UCSD-AML1 (cell line): ENCODE data around the gene GARS1.

Source experiments
- DNase-seq: peaks from one replicate; lab custom pipeline; 2025; ENCODE audit not compliant: unreplicated experiment; lab: John Stamatoyannopoulos, UW

GARS1 gene

GRCh38 chr7:30654296-30655090 lies 59.8 kb downstream of the GARS1 start:
- DNase-seq: no peak

- no peak for DNase-seq
Measured at GRCh38 chr7:30655096-30655970, 60.7 kb downstream of the GARS1 start.

- no peak for DNase-seq
Measured at GRCh38 chr7:30656006-30656957, 61.6 kb downstream of the GARS1 start.

- no peak for DNase-seq
Measured at GRCh38 chr7:30657131-30657530, 62.5 kb downstream of the GARS1 start.

DNA sequence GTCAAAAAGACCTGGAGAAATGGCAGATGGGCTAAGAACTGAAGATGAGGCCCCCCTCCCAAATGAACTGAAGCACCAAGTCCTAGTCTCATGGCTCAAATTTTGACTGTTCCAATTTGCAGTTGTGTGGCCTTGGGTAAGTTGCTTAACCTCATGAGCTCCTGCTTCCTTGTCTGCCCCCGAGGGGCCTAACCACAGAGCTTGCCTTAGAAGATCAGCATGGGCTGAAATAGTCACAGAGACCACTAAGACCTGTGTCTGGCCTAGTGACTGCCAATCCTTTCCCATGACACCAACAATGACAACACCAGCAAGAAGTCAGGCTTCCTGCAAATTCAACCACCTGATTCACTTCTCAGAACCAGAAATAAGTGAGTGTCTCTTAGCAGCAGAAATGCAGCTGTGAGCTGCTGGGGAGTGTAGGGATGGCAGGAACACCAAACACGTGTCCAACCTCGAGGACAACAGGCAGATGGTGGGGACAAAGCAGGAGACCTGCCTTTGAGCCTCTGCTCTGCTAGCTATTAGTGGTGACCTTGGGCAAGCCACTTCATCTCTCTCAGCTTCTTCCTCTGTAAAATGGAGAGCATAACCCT lies 63.9 kb downstream of the GARS1 start:
- no peak for DNase-seq

GRCh38 chr7:30659312-30659711 lies 64.6 kb downstream of the GARS1 start:
- DNase-seq: no peak

DNA sequence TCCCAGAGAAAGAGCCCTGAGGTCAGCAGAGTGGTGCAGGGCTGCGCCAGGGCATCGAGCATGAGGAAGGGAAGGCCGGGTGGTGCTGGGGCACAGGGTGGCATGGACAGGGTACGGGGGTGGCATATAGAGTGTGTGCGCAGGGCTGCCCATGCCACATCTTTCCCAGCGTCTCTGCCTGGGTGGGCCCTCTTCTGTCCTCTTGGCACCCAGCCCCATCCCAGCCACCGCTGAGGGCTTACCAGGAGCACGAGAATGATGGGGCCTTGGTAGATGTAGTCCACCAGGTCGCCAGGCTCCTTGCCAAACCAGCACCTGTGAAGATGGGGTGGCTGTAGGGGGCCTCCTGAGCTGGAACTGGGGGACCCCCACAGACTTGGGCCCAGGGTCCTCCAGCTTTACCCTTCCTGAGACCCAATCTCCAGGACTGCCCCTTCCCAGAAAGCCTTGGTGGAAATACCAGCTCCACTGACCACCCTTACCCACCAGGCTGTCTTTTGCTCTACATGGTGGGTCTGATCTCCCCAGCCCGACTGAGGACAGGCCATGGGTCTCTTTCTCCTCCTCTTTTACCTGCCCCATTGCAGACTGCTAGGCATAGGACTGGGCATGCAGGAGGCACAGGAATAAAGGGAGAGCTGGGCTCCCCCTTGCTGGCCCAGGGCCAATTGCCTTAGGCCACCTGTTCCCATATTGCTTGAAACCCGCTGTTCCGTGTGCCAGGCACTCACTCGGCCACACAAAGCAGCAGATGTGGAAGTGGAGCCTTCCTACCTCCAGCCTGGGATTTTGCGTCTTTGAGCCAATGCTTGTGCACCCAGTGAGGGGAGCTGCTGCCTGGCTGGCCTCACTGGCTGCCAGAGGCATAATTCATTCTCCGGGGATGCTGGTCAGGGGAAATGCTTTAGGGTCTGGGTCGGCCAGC lies 65.9 kb downstream of the GARS1 start:
- DNase-seq: no peak

DNA sequence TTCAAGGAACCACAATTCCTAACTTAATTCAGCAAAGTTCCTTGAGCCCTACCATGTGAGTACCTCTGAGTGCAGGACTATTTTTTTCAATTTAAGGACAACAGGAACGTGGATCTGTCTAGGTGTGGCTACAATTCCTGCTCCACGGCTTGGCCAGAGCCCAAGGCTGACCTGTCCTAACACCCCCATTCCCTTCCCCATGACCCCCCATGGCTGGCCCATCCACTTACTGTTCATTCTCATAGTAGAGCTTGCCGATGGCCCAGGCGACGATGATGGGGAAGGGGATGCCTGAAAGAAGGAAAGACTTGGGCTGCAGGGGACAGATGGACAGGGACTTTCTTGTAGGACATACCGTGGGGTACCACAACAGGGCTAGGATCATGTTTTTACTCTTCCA lies 67.2 kb downstream of the GARS1 start:
- no peak for DNase-seq

- no peak for DNase-seq
Measured at GRCh38 chr7:30662431-30662939, 67.8 kb downstream of the GARS1 start.

DNA sequence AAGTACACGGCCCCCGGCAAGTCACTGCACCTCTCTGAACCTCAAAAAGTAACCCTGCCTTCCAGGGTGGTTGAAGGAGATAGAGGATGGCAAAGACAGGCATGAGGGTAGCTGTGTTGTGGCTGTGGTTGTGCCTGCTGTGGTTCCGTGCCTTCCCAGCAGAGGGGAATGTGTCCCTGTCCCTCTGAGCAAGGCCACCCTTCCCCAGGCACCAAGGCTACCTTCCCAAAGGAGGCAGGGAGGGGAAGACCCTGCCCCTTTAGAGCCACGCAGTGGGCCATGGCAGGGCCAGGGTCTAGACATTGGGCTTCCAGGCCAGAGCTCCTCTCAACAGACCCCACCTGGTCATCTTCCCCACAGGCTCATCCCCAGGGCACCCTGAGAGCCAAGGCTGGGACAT lies 68.7 kb downstream of the GARS1 start:
- no peak for DNase-seq

- no peak for DNase-seq
Measured at GRCh38 chr7:30664184-30664885, 69.7 kb downstream of the GARS1 start.

- no peak for DNase-seq
Measured at GRCh38 chr7:30665043-30665442, 70.4 kb downstream of the GARS1 start.

GRCh38 chr7:30665449-30665848 lies 70.8 kb downstream of the GARS1 start:
- DNase-seq: no peak

GRCh38 chr7:30667172-30667571 lies 72.5 kb downstream of the GARS1 start:
- no peak for DNase-seq

DNA sequence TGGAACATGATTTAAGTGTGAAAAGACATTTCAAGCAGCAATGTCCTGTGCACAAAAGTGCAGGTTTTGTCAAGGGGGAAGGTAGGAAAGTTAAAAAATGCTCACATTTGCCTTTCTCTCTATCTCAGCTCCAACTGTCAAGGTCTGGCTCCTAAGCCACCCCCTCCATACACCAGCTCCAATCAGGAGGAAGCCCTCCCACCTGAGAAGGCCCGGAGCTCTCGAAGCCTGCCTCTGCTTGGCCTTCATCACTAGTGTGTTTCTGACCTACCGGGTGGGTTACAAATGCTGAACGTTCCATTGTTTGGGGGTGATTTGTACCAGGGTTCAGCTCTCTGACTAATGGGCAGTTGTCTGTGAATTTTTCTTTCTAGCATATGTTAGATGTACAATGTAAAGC lies 73.4 kb downstream of the GARS1 start:
- DNase-seq: no peak

DNA sequence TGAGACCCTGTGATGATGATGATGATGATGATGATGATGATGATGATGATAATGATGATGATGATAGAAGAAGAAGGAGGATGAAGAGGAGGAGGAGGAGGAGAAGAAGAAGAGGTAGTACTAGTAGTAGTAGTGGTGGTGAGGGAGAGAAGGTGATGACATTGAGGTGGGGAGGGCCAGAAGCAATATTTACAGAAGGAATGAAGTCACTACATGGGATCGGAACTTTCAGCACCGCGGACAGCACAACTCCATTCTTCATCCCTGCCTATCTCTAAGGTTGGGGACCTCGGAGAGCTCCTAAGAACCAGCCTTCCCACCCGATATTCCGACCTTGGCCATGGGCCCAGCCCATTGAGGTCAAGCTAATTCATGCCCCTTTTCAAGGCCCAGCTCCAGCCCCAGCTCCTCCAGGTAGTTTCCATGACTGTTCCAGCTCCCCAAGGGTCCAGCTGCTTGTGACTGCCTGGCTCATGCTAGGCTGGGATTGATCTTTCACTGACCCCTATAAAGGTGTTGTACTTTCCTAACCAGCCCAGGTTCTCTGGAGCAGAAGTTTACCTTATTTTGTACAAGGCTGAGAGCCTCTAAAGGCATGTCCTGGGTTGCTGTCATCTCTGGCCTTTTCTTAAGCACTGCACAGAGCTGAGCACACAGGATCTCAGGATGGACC lies 77.3 kb downstream of the GARS1 start:
- DNase-seq: peak; percentile 23

DNA sequence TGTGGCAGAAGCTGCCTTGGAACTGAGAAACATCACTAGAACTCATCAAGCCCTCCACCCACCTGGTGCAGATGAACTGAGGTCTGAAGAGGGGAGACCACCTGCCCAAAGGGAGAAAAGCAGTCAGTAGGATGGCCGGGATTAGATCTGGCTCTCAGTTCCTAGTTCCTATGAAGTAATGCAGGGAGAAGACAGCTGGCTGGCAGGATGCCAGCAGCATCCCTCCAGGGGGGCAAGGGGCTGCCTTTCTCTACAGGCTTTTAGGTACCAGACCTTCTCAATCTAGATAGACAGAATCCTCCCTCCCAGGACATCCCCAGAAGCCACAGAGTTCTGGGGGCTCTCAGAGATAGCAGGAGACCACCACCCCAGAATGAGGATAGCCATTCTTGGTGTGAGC lies 79.7 kb downstream of the GARS1 start:
- no peak for DNase-seq

DNA sequence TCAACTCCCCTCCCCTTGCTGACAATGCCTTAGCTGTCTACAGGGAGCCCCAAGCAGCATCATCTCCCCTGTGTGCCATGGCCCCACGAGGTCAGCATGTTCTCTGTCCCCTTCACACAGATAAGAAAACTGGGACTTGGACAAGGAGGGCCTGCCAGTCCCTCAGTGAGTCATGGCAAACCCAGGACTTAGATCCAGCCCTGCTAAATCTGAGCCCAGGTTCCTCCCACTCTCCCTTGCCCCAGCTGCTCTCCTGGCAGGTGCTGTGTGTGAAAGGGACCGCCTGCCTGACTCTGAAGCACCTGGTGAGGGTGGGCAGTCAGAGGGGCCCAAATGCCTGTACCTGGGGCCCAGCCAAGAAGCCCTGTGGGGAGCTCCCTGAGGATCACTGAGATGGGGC lies 80.2 kb downstream of the GARS1 start:
- DNase-seq: no peak
